ENCODE data around the gene SNX3.
"Not testable (repeated sequence)": the region's sequence is repeated elsewhere in the genome, so short reads cannot be mapped to it uniquely, and the experiment has no call there.

DNA sequence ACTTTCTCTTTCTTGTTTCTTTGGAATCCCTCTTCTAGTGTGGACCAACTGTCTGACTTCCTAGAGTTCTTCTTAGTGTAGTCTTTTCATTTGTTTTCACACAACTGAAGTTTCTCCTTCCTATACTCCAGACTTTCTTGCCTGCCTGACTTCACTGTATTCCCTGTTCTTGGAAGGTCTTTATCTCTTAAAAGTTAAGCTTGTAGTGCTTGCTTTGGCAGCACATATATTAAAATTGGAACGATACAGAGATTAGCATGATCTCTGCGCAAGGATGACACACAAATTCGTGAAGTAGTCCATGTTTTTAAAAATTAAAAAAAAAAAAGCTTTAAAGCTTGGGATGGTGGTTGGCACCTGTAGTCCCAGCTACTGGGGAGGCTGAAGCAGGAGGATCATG, 31.7 kb upstream of the SNX3 start:
- TF ChIP-seq, protein P1, sequence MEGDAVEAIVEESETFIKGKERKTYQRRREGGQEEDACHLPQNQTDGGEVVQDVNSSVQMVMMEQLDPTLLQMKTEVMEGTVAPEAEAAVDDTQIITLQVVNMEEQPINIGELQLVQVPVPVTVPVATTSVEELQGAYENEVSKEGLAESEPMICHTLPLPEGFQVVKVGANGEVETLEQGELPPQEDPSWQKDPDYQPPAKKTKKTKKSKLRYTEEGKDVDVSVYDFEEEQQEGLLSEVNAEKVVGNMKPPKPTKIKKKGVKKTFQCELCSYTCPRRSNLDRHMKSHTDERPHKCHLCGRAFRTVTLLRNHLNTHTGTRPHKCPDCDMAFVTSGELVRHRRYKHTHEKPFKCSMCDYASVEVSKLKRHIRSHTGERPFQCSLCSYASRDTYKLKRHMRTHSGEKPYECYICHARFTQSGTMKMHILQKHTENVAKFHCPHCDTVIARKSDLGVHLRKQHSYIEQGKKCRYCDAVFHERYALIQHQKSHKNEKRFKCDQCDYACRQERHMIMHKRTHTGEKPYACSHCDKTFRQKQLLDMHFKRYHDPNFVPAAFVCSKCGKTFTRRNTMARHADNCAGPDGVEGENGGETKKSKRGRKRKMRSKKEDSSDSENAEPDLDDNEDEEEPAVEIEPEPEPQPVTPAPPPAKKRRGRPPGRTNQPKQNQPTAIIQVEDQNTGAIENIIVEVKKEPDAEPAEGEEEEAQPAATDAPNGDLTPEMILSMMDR (IDR thresholded peaks at IDR 0.05; ENCODE audit: low read depth, low read length): not testable (repeated sequence)
- not testable (repeated sequence) for TF ChIP-seq POLR2A (IDR thresholded peaks at IDR 0.05; ENCODE audit: extremely low read depth, insufficient read length)

All from NB4 (cell line).